GM12801 (cell line): ENCODE data around the gene MYH9.

Experiments used
- CTCF ChIP-seq: IDR thresholded peaks from one replicate; pipeline ENCODE4 v1.5.1; 2011; ENCODE audit warnings: control low read depth; ENCODE audit not compliant: insufficient read length; ENCODE audit errors: extremely low read depth

MYH9 gene

GRCh38 chr22:36282328-36282831 is 105.4 kb downstream of the MYH9 start:
- no peak for TF ChIP-seq CTCF

- no peak for TF ChIP-seq CTCF
These were observed 105.9 kb downstream of the MYH9 start for GRCh38 chr22:36281781-36282327.

- no peak for TF ChIP-seq CTCF
These were observed 107.4 kb downstream of the MYH9 start for GRCh38 chr22:36280379-36280778.

- no peak for TF ChIP-seq CTCF
These were observed 108.5 kb downstream of the MYH9 start for GRCh38 chr22:36279219-36279666.

- no peak for TF ChIP-seq CTCF
These were observed 110.1 kb downstream of the MYH9 start for GRCh38 chr22:36277482-36278291.

GRCh38 chr22:36274531-36274930 is 113.2 kb downstream of the MYH9 start:
- no peak for TF ChIP-seq CTCF

GRCh38 chr22:36267896-36268485 is 119.8 kb downstream of the MYH9 start:
- TF ChIP-seq CTCF: no peak
